ENCODE measurements around the gene SLC1A3.

SLC1A3 gene

GRCh38 chr5:36656556-36656955, 50.1 kb downstream of the SLC1A3 start:
- Mint-ChIP-seq H3K9me3 (no peaks in the 10 kb centered on the region), H3K4me1 (no peaks in the 10 kb centered on the region), H3K27ac (ENCODE audit: low read depth) (no peak overlapping the region), H3K36me3 (ENCODE audit: insufficient read depth) (peaks cover 2% of the 10 kb centered on the region), H3K4me3 (no peak overlapping the region), H3K27me3 (peaks cover 45% of the 10 kb centered on the region)
- DNase-seq (ENCODE audit: low spot score in 2 of 2) (no peak), ATAC-seq (replicated peaks; ENCODE audit: extremely low read depth, poor library complexity, severe bottlenecking) (no peak)

DNA sequence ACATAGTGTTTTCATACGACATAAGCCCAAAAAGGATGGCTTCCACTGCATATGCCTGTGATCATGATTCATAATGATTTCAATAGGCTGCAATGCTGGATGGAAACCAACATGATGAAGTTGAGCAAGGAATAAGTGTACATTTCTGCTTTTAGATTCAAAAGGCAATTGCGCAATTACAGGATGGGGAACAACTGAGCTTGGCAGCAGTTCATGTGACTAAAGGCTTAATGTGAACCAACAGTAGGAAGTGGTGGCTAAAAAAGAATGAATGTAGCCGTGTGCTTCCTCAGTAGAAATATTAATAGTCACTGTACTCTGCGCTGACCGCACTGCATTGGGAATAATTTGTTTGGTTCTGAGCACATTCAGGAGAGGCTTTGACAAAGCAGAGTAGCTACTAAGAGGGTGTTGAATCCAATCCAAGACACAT, 51.2 kb downstream of the SLC1A3 start:
- DNase-seq (ENCODE audit: low spot score in 2 of 2) (no peak), ATAC-seq (replicated peaks; ENCODE audit: extremely low read depth, poor library complexity, severe bottlenecking) (no peak)
- Mint-ChIP-seq H3K9me3 (no peaks in the 10 kb centered on the region), H3K27ac (ENCODE audit: low read depth) (no peak overlapping the region), H3K4me3 (no peak overlapping the region), H3K36me3 (ENCODE audit: insufficient read depth) (peaks cover 2% of the 10 kb centered on the region), H3K27me3 (peaks cover 37% of the 10 kb centered on the region), H3K4me1 (no peaks in the 10 kb centered on the region)

- no peak overlapping the region for H3K4me3 Mint-ChIP-seq
- no peak overlapping the region for H3K27ac Mint-ChIP-seq (ENCODE audit: low read depth)
- H3K4me1 Mint-ChIP-seq = no peaks in the 10 kb centered on the region
- peaks cover 2% of the 10 kb centered on the region for H3K36me3 Mint-ChIP-seq (ENCODE audit: insufficient read depth)
- ATAC-seq (replicated peaks; ENCODE audit: extremely low read depth, poor library complexity, severe bottlenecking) = no peak
- no peaks in the 10 kb centered on the region for H3K9me3 Mint-ChIP-seq
- H3K27me3 Mint-ChIP-seq = peaks cover 31% of the 10 kb centered on the region
- no peak for DNase-seq (ENCODE audit: low spot score in 2 of 2)
Observed at GRCh38 chr5:36658038-36658756, 51.8 kb downstream of the SLC1A3 start.

- no peak for ATAC-seq (replicated peaks; ENCODE audit: extremely low read depth, poor library complexity, severe bottlenecking)
- Mint-ChIP-seq H3K36me3 (ENCODE audit: insufficient read depth) (peaks cover 2% of the 10 kb centered on the region), H3K4me1 (no peaks in the 10 kb centered on the region), H3K9me3 (no peaks in the 10 kb centered on the region), H3K4me3 (no peak overlapping the region), H3K27me3 (peaks cover 19% of the 10 kb centered on the region), H3K27ac (ENCODE audit: low read depth) (no peak overlapping the region)
- DNase-seq (ENCODE audit: low spot score in 2 of 2) = no peak
Observed at GRCh38 chr5:36659411-36659810, 53.0 kb downstream of the SLC1A3 start.

DNA sequence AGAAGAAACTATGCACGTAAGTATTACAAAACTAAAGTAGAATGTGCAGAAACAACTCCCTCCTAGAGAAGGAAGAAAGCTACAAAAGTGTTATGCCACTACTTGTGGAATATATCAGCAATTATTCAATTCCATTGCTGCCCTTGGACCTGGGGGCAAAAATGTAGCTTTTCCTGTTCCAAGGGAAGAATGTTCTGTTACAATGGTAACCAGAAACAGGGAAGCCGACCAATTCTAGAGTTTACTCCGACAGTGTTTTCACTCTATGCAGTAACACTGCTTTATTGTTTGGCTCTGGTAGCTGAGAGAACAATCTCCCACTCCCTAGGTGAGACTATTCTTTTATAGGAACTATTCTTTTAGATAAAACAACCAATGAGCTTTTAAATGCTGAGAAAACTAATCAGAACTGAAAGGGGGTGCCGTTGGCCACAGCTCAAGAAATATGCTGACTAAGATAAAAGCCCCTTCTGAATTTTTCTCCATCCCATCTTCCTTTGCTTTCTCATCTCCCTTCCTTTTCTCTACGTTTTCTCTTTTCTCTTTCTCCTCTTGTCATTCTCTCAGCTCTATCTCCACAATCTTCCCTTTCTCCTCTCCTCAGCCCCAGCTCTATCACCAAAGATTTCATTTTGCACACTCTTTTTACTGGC, 54.1 kb downstream of the SLC1A3 start:
- DNase-seq (ENCODE audit: low spot score in 2 of 2) (no peak), ATAC-seq (replicated peaks; ENCODE audit: extremely low read depth, poor library complexity, severe bottlenecking) (no peak)
- H3K4me3 Mint-ChIP-seq = no peak overlapping the region
- H3K4me1 Mint-ChIP-seq = no peaks in the 10 kb centered on the region
- peaks cover 13% of the 10 kb centered on the region for H3K27me3 Mint-ChIP-seq
- H3K36me3 Mint-ChIP-seq (ENCODE audit: insufficient read depth) = peaks cover 2% of the 10 kb centered on the region
- H3K27ac Mint-ChIP-seq (ENCODE audit: low read depth) = no peak overlapping the region
- H3K9me3 Mint-ChIP-seq = no peaks in the 10 kb centered on the region

- Mint-ChIP-seq H3K4me3 (no peak overlapping the region), H3K27me3 (peaks cover 17% of the 10 kb centered on the region), H3K36me3 (ENCODE audit: insufficient read depth) (no peaks in the 10 kb centered on the region), H3K9me3 (no peaks in the 10 kb centered on the region), H3K27ac (ENCODE audit: low read depth) (no peak overlapping the region), H3K4me1 (no peaks in the 10 kb centered on the region)
- DNase-seq (ENCODE audit: low spot score in 2 of 2) = no peak
- no peak for ATAC-seq (replicated peaks; ENCODE audit: extremely low read depth, poor library complexity, severe bottlenecking)
Observed at GRCh38 chr5:36661456-36662220, 55.2 kb downstream of the SLC1A3 start.

DNA sequence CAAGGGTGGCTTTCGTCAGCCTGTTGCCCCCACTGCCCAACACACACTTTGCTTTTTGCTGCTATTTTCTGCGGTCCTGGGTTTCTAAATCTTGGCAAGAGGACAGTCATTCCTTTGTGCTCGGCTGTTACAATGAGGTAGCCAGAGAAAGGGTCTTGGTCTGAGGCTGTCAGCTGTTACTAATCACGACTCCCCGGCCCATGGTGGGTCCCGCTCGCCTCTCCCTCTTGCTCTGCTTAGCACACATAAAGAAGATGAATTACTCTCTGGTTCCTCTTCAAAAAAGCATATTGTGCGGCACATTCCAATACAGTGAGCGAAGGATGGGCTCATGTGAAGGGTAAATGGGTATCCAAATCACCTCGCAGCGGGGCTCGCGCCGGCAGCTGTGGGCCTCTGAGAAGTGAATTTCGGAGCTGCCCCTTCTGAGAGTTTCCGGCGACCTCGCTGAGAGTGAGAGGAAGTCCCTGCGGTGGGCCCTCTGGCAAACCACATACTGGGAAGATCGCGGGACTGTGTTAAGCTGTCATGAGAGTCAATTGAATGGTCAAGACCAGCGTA, 56.0 kb downstream of the SLC1A3 start:
- no peak overlapping the region for H3K4me3 Mint-ChIP-seq
- H3K27me3 Mint-ChIP-seq = peaks cover 23% of the 10 kb centered on the region
- no peak for DNase-seq (ENCODE audit: low spot score in 2 of 2)
- H3K36me3 Mint-ChIP-seq (ENCODE audit: insufficient read depth) = no peaks in the 10 kb centered on the region
- H3K9me3 Mint-ChIP-seq = no peaks in the 10 kb centered on the region
- H3K27ac Mint-ChIP-seq (ENCODE audit: low read depth) = no peak overlapping the region
- H3K4me1 Mint-ChIP-seq = no peaks in the 10 kb centered on the region
- no peak for ATAC-seq (replicated peaks; ENCODE audit: extremely low read depth, poor library complexity, severe bottlenecking)

- Mint-ChIP-seq H3K4me1 (no peaks in the 10 kb centered on the region), H3K9me3 (no peaks in the 10 kb centered on the region), H3K4me3 (no peak overlapping the region), H3K36me3 (ENCODE audit: insufficient read depth) (peaks cover 2% of the 10 kb centered on the region), H3K27ac (ENCODE audit: low read depth) (no peak overlapping the region), H3K27me3 (peaks cover 28% of the 10 kb centered on the region)
- ATAC-seq (replicated peaks; ENCODE audit: extremely low read depth, poor library complexity, severe bottlenecking) (no peak), DNase-seq (ENCODE audit: low spot score in 2 of 2) (no peak)
Observed at GRCh38 chr5:36664766-36665165, 58.4 kb downstream of the SLC1A3 start.

- H3K4me3 Mint-ChIP-seq = no peak overlapping the region
- no peaks in the 10 kb centered on the region for H3K4me1 Mint-ChIP-seq
- peaks cover 28% of the 10 kb centered on the region for H3K27me3 Mint-ChIP-seq
- H3K27ac Mint-ChIP-seq (ENCODE audit: low read depth) = no peak overlapping the region
- ATAC-seq (replicated peaks; ENCODE audit: extremely low read depth, poor library complexity, severe bottlenecking) (no peak), DNase-seq (ENCODE audit: low spot score in 2 of 2) (no peak)
- H3K9me3 Mint-ChIP-seq = no peaks in the 10 kb centered on the region
- H3K36me3 Mint-ChIP-seq (ENCODE audit: insufficient read depth) = peaks cover 2% of the 10 kb centered on the region
Observed at GRCh38 chr5:36665628-36666027, 59.2 kb downstream of the SLC1A3 start.

- DNase-seq (ENCODE audit: low spot score in 2 of 2) (no peak), ATAC-seq (replicated peaks; ENCODE audit: extremely low read depth, poor library complexity, severe bottlenecking) (no peak)
- no peak overlapping the region for H3K4me3 Mint-ChIP-seq
- no peak overlapping the region for H3K27ac Mint-ChIP-seq (ENCODE audit: low read depth)
- peaks cover 2% of the 10 kb centered on the region for H3K36me3 Mint-ChIP-seq (ENCODE audit: insufficient read depth)
- peaks cover 28% of the 10 kb centered on the region for H3K27me3 Mint-ChIP-seq
- H3K4me1 Mint-ChIP-seq = no peaks in the 10 kb centered on the region
- no peaks in the 10 kb centered on the region for H3K9me3 Mint-ChIP-seq
Observed at GRCh38 chr5:36666274-36666673, 59.9 kb downstream of the SLC1A3 start.

DNA sequence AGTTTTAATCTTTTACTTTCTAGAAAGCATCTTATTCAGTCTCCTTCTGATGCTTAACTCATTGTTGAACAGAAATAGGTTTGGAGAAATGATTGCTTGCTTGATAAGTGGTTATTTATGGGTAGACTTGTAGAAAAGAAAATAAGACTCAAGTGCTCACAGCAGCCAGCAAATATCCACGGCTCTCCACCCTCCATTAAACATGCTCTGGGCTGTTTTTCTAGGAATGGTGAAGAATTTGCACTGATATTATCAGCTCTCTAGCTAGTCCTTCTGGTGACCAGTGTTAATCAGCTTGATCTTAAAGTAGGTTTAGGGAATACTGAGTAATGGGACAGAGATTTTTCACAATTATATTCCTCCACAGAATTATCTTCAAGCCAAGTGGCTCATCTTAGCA, 60.6 kb downstream of the SLC1A3 start:
- peaks cover 2% of the 10 kb centered on the region for H3K36me3 Mint-ChIP-seq (ENCODE audit: insufficient read depth)
- H3K4me1 Mint-ChIP-seq = no peaks in the 10 kb centered on the region
- no peak overlapping the region for H3K4me3 Mint-ChIP-seq
- H3K27me3 Mint-ChIP-seq = peaks cover 31% of the 10 kb centered on the region
- DNase-seq (ENCODE audit: low spot score in 2 of 2) = no peak
- no peak for ATAC-seq (replicated peaks; ENCODE audit: extremely low read depth, poor library complexity, severe bottlenecking)
- H3K9me3 Mint-ChIP-seq = no peaks in the 10 kb centered on the region
- H3K27ac Mint-ChIP-seq (ENCODE audit: low read depth) = no peak overlapping the region

- no peak overlapping the region for H3K4me3 Mint-ChIP-seq
- H3K27ac Mint-ChIP-seq (ENCODE audit: low read depth) = no peak overlapping the region
- H3K27me3 Mint-ChIP-seq = peaks cover 37% of the 10 kb centered on the region
- no peaks in the 10 kb centered on the region for H3K4me1 Mint-ChIP-seq
- DNase-seq (ENCODE audit: low spot score in 2 of 2) = no peak
- no peaks in the 10 kb centered on the region for H3K9me3 Mint-ChIP-seq
- ATAC-seq (replicated peaks; ENCODE audit: extremely low read depth, poor library complexity, severe bottlenecking) = no peak
- H3K36me3 Mint-ChIP-seq (ENCODE audit: insufficient read depth) = peaks cover 2% of the 10 kb centered on the region
Observed at GRCh38 chr5:36667824-36668223, 61.4 kb downstream of the SLC1A3 start.

Data from central memory CD8-positive, alpha-beta T cell (primary cell).